Right cardiac atrium (tissue), 5 donors: ENCODE results near the gene CHST13. TPM values are rescaled to one million over a fixed set of nuclear protein-coding genes. Genes with fewer than 3 reads are reported as not detected.
A peak's percentile ranks its signal among the peaks of the same experiment; 100 is the strongest.

Source experiments
- ATAC-seq, 2 donors: fragments of 200-7000 bp; cut with Tn5 transposase; one replicate each; pipeline versions ENCODE4 v1.8.0 to v1.9.1; 2020; ENCODE audit warnings: moderate library complexity in 2 of 2, mild to moderate bottlenecking in 1 of 2
- DNase-seq, 3 donors: peaks; one replicate each; pipeline ENCODE4 v3.0.0-alpha.2; 2020
- H3K27ac ChIP-seq: one replicate; pipeline ENCODE4 v1.5.1; 2013; ENCODE audit warnings: mild to moderate bottlenecking, low read length, control low read depth, moderate library complexity
- H3K27me3 ChIP-seq: one replicate; pipeline ENCODE4 v1.6.1; 2013; ENCODE audit not compliant: control insufficient read depth, insufficient read depth
- H3K4me1 ChIP-seq: one replicate; pipeline ENCODE4 v1.6.1; 2013; ENCODE audit warnings: low read length; ENCODE audit not compliant: control insufficient read depth, insufficient read depth
- H3K4me3 ChIP-seq: one replicate; pipeline ENCODE4 v1.5.1; 2013; ENCODE audit warnings: low read length, control low read depth
- H3K9me3 ChIP-seq: one replicate; pipeline ENCODE4 v1.6.1; 2013; ENCODE audit warnings: low read length; ENCODE audit not compliant: control insufficient read depth
- WGBS: extraction: QIAGEN DNeasy Blood & Tissue Kit; methylation state at CpG from one replicate; pipeline ENCODE4 v1.1.7; 2013; 5-methylcytosine and 5-hydroxymethylcytosine counted together
- intact Hi-C, 4 donors: fragments of 100-400 bp; cut with DNase I; formaldehyde crosslinking; loops; one replicate each; pipeline versions ENCODE4 v1.11.0 to v1.14.0; 2022 to 2023
- polyA plus RNA-seq: library from polyadenylated mRNA; stranded (reverse); fragments of 200-250 nt; gene quantifications from one replicate; pipeline ENCODE4 v1.2.3, GENCODE V29; 2013
- total RNA-seq, 4 donors: library from RNA; stranded (reverse); fragmentation: NEBNext Ultra II Directional; extraction: Animal tissue kit (Norgen Biotek cat#: 25700); gene quantifications; one replicate each; pipeline ENCODE4 v1.2.1, GENCODE V29; 2021
- donor health status: healthy with polysubstance abuse.
- donor health status: DM: no; HTN: yes; CAD: no.
- donor health status: DM: no; HTN: no; CAD: no.
- donor health status: DM: no; HTN: yes; CAD: no; lungs with severe emphysema.
- donor health status: DM: yes; HTN: yes; CAD: no.

CHST13 gene
- total and polyA plus RNA-seq, 5 donors: 0.11 to 0.59 (median 0.27) TPM; not detected in 1

DNA sequence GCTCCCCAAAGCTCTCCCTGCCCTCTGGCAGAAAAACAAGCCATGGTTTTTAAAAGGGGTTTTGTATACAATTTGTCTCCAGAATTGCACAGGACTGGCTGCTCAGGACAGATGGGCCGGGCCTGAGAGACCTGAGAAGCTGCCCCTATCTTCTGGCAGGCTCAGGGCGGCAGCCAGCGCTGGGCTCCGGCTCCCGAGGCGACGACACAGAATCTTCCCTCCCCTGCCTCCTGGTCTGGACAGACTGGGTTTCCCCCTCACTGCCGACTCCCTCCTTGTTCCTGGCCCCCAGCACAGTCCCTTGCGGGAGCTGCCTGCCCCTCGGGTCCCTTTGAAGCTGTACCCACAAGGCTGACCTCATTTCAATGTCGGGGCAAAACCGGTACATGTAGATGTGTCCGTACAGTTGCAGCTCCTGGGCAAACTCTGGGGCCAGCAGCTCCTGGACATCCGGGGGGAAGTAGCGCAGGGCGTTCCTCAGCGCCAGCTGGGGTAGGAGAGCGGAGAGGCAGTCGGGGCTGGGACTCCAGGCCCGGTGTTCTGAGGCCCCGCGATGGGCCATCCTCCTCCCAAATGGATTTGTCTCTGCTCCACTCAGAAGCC, 13.5 kb upstream of the CHST13 start:
- Histone ChIP-seq H3K4me1 (no peaks in the 10 kb centered on the region), H3K27me3 (no peaks in the 10 kb centered on the region), H3K27ac (no peak overlapping the region), H3K9me3 (no peaks in the 10 kb centered on the region), H3K4me3 (no peak overlapping the region)
- ATAC-seq: no peak
- intact Hi-C loops: no loop called here
- WGBS: 69% methylated on average over 22 of the region's 22 CpGs
- peak in 1 of 3 donors; percentile 22 for DNase-seq

DNA sequence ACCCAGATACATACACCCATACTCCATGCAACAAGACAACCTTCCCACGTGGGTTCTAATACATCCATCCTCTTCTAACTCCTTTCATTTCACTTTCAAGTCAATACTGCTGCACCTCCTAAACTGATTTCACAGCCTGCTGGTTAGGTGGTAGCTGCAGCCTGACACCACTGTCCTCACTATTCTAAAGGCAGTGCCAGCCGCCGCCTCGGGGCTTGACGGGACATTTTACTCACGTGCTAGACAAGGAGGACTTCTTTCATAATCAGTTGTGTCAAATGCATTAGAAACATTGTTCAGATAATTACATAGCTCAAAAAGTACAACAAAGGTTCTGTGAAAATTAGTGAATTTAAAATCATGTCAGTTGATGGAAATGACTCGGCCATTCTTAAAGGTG, 12.7 kb upstream of the CHST13 start:
- intact Hi-C loops: no loop called here
- Histone ChIP-seq H3K4me1 (no peaks in the 10 kb centered on the region), H3K4me3 (no peak overlapping the region), H3K27me3 (no peaks in the 10 kb centered on the region), H3K27ac (no peak overlapping the region), H3K9me3 (no peaks in the 10 kb centered on the region)
- ATAC-seq (no peak), DNase-seq (no peak)
- WGBS: 65% methylated on average over 7 of the region's 7 CpGs

DNA sequence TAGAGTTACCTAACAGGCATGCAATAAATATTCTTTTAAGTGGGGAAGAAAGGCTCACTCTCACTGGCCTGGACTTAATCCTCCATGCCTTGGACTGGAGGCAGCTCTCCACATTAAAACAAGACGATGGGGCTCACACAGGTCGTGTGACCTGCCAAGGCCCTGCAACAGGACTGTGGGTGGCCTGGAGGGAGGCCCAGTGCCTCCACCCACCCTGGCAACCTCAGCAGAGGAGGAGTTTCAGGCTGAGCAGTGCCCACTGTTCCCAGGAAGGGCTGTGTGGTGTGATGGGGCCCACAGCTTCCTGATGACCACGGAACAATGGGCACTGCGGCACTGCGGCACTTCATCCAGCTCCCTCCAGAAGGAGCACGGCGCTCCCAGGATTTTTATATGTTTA, 11.9 kb upstream of the CHST13 start:
- Histone ChIP-seq H3K4me3 (no peak overlapping the region), H3K27me3 (no peaks in the 10 kb centered on the region), H3K9me3 (no peaks in the 10 kb centered on the region), H3K27ac (no peak overlapping the region), H3K4me1 (no peaks in the 10 kb centered on the region)
- peak in 1 of 3 donors; percentile 32 for DNase-seq
- intact Hi-C loops: no loop called here
- 68% methylated on average over 7 of the region's 7 CpGs for WGBS
- ATAC-seq: no peak

DNA sequence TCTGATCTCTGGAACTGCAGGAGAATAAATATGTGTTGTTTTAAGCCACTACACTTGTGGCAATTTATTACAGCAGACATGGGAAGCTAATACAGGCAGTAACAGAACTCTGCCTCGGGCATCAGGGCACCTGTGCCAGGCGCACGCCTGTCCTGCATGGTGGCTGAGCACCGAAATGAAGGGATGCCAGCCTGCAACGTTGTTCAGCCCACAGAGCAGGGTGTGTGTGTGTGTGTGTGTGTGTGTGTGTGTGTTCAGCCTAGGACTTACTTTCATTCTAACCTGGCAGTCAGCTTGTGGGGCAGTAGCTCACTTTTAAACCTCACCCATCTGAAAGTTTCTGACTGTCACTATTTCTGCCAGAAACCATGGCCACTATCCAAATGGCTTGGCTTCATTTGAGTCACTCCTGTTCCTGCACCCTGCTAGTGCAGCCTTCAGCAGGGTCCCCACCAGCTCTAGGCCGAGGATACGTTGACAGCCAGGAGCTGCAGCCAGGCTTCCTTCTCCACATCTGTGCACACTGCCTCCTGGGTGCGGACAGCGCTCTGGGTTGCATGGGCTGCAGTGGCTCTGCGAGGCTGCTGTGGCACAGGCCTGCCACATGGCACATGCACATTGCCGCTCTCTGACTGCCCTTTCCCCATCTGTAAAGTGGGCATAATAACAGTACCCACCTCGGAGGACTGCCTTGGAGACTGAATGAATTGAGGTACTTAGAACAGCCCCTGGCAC, 10.9 kb upstream of the CHST13 start:
- no peak overlapping the region for H3K4me3 ChIP-seq
- DNase-seq (peak in 1 of 3 donors; percentile 31), ATAC-seq (no peak)
- H3K27ac ChIP-seq: no peak overlapping the region
- H3K9me3 ChIP-seq: no peaks in the 10 kb centered on the region
- intact Hi-C loops: no loop called here
- WGBS: 75% methylated on average over 12 of the region's 12 CpGs
- no peaks in the 10 kb centered on the region for H3K27me3 ChIP-seq
- H3K4me1 ChIP-seq: no peaks in the 10 kb centered on the region

DNA sequence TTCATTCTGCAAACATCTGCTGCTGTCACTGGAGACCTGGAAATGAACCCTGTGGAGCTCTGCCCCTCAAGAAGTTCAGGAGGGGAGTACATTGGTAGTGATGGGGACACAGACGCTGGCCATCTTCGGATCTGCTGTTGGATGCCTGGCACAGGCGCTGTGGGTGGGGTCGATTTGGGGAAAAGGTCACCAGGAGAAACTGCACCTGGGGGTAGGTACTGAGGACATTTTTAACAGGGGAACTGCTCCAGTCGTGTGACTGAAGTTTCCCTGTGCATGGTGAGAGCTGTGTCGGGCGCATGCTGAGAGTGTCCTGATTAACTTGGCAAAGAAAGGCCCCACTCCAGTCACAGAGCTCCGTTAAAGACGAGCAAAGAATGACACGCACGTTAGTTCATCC, 9.8 kb upstream of the CHST13 start:
- no peak for DNase-seq
- WGBS: 75% methylated on average over 11 of the region's 11 CpGs
- H3K27ac ChIP-seq: no peak overlapping the region

DNA sequence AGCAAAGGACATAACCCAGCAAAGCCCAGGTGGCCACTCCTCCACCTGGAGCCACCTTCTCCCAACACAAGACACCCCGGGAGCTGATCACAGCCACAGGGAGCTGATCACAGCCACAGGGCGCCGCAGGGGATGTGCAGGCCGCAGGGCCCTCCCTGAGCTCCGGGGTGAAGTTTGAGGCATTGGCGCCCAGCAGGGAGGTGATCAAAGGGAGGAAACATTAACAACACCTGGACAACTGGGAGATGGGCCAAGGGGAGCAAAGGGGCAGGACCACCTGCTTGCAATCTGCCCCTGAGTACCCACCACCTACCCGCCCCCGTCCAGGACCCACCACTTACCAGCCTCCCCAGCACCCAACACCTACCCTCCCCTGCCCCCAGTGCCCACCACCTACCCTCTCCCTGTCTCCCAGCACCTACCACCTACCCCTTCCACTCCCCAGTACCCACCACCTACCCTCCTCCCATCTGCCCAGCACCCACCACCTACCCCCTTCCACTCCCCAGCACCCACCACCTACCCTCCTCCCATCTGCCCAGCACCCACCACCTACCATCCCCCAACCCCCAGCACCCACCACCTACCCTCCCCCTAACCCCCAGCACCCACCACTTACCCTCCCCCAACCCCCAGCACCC, 8.8 kb upstream of the CHST13 start:
- ATAC-seq: peak in 1 of 2 donors; percentile 16

More for the DNA sequence above, 9.8 kb upstream of the CHST13 start:
- intact Hi-C loops: no loop called here
- Histone ChIP-seq H3K27me3 (no peaks in the 10 kb centered on the region), H3K4me3 (no peak overlapping the region), H3K4me1 (no peaks in the 10 kb centered on the region), H3K9me3 (no peaks in the 10 kb centered on the region)
- ATAC-seq: no peak

DNA sequence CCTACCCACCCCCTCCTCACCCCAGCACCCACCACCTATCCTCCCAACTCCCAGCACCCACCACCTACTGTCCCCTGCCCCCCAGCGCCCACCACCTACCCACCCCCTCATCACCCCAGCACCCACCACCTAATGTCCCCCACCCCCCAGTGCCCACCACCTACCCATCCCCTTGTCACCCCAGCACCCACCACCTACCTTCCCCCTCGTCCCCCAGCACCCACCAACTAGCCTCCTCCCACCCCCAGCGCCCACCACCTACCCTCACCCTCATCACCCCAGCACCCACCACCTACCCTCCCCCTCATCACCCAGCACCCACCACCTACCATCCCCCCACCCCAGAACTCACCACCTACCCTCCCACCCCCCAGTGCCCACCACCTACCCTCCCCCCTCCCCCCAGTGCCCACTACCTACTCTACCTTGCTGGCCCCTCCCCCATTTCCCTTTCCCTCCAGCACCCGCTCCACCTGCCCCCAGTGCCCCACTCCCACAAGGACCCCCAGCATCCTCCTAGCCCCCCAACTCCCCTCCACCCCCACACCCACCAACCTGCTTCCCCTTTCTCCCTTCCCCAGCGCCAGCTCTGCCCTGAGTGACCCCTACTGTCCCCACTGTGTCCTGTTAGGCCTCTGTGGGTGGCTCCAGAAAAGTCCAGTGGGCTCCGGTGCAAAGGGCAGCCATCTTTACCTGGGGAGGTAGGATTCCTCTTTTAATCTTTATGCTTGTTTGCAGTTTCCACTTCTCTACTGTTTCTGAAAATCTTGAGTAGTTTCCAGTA, 7.6 kb upstream of the CHST13 start:
- DNase-seq (peak in 1 of 3 donors; percentile 50), ATAC-seq (no peak)
- H3K9me3 ChIP-seq: no peaks in the 10 kb centered on the region
- no peak overlapping the region for H3K27ac ChIP-seq
- intact Hi-C loops: no loop called here
- no peak overlapping the region for H3K4me3 ChIP-seq
- H3K27me3 ChIP-seq: no peaks in the 10 kb centered on the region
- 85% methylated on average over 6 of the region's 6 CpGs for WGBS
- H3K4me1 ChIP-seq: no peaks in the 10 kb centered on the region

More for the DNA sequence above, 8.8 kb upstream of the CHST13 start:
- Histone ChIP-seq H3K9me3 (no peaks in the 10 kb centered on the region), H3K4me1 (no peaks in the 10 kb centered on the region), H3K4me3 (no peak overlapping the region), H3K27me3 (no peaks in the 10 kb centered on the region), H3K27ac (no peak overlapping the region)
- WGBS: 91% methylated on average over 8 of the region's 8 CpGs
- peak in 2 of 3 donors; percentile 33 to 43 for DNase-seq
- intact Hi-C loops: no loop called here

DNA sequence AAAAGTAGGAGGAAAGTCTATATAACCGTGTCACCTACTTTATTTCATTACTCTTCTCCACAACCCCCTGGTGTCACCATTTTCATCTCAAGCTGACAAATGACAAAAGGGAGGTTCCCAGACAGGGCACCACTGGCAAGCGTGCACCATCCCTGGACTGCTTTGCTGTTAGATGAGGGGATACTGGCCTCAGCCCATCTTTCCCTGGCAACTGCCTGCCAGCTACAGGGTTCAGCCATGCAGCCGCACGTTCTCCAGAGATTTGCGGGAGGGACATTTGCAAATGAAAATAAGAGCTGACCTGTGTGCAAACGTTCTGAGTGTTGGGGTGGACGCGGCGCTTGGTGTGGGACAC, 7.0 kb upstream of the CHST13 start:
- intact Hi-C loops: no loop called here
- Histone ChIP-seq H3K27ac (no peak overlapping the region), H3K9me3 (no peaks in the 10 kb centered on the region), H3K4me3 (no peak overlapping the region), H3K4me1 (no peaks in the 10 kb centered on the region), H3K27me3 (no peaks in the 10 kb centered on the region)
- ATAC-seq (no peak), DNase-seq (no peak)
- WGBS: 83% methylated on average over 9 of the region's 9 CpGs

DNA sequence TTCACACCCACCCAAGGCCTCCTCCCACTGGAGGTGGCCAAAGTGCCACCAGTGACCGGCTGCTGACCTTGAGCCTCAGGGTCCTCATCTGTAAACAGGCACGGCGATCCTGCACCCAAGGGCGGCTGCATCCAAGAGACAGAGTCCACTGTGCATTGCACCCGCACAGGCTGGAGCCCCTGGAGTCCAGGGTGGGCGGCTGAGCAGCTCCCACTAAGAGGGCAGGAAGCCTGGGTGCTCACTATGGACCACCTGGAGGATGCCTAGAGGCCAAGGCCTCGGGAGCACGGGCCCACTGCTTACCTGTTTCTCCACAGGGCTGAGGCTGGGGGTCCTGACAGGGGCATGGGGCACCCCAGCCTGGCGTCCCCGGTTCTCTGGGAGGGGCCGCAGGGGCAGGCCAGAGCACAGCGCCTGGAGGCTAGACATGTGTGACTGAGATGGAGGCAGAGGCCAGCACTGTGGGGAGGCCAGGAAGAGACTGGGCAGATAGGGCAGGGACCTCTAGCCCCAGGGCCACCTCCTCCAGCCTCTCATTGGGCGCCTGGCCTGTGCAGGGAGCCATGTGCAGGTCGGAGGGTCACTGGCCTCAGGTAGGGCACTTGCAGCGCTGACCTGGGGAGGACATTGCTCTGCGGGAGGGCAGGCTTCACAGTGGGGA, 6.5 kb upstream of the CHST13 start, which contains the start of gene UROC1:
TSS of gene UROC1 (minus strand) at position 483 of the 661 bp plus-strand sequence. CDS start at position 429, 54 bp downstream.
- Histone ChIP-seq H3K9me3 (no peaks in the 10 kb centered on the region), H3K27me3 (no peaks in the 10 kb centered on the region), H3K4me3 (no peak within 1 kb of the TSS), H3K27ac (no peak within 1 kb of the TSS), H3K4me1 (no peaks in the 10 kb centered on the region)
- peak in 2 of 3 donors; percentile 41 to 42 for DNase-seq
- ATAC-seq: no peak
- WGBS: 90% methylated on average over 16 of the region's 16 CpGs
- intact Hi-C loops: no loop called here

DNA sequence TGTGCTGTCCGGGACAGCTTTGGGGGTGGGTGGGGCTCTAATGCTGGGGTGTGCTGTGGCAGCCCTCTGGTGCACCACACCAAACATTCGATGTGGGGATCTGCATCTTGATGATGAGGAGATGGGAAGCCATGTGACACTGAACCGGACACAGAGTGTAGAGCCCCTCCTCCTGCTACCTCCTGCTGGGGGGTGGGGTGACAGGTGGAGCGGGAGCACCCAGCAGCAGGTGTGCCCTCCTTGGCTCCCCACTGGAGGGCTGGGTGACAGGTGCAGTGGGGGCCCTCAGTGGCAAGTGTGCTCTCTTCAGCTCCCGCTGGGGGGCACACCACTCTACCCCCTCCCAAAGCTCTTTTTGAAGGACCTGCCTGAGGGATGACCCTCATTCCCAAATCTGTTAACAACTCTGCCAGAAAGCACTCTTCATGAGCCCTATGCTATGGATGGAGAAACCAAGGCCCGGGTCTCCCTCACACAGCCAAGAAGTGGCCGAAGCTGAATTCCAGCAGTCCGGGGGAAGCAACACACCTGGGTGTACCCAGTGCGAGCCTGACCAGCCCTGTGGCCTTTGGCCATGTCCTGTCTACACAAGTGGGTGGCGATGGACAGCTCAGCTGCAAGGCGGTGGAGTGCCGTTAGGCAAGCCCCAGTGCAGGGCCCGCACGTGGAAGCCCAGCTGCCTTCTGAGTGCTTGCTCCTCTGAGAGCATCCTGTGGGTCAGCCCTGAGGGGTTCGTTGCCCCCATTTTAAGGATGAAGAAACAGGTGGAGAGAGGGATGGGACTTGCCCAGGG, 5.8 kb upstream of the CHST13 start:
- Histone ChIP-seq H3K9me3 (no peaks in the 10 kb centered on the region), H3K4me3 (no peak overlapping the region), H3K4me1 (no peaks in the 10 kb centered on the region), H3K27ac (no peak overlapping the region), H3K27me3 (no peaks in the 10 kb centered on the region)
- intact Hi-C loops: no loop called here
- ATAC-seq: no peak
- 79% methylated on average over 15 of the region's 15 CpGs for WGBS
- DNase-seq: peak in 1 of 3 donors; percentile 41
